HEK293 (cell line): ENCODE results near the gene DOCK8.

Source experiments
- CTCF ChIA-PET: fragments of 350-600 bp; formaldehyde crosslinking; extraction: SDS; loops from one replicate; lab custom pipeline; 2021; ENCODE audit warnings: antibody characterized with exemption; lab: Yijun Ruan, JAX
- POLR2A ChIA-PET: fragments of 300-600 bp; formaldehyde crosslinking; extraction: SDS; loops from one replicate; lab custom pipeline; 2020; ENCODE audit warnings: antibody characterized with exemption, inconsistent platforms; lab: Yijun Ruan, JAX
- H3K27ac ChIP-seq: fragments of 200-500 bp; sonication (Bioruptor generic); 2 replicates; pipeline ENCODE4 v1.5.1; 2014; ENCODE audit warnings: low read depth, low read length, control low read depth, inconsistent platforms; ENCODE audit errors: extremely low read depth
- H3K36me3 ChIP-seq, 2 experiments: fragments of 200-500 bp in 1 of 2; sonication (Bioruptor generic) in 1 of 2; 1 replicate in 1 of 2; 2 replicates in 1 of 2; pipeline ENCODE4 v1.5.1; 2014 to 2017; ENCODE audit warnings: inconsistent platforms in 2 of 2, low read length in 2 of 2; ENCODE audit not compliant: control insufficient read depth in 2 of 2, insufficient read depth in 1 of 2
- H3K4me1 ChIP-seq: fragments of 200-500 bp; sonication (Bioruptor generic); 2 replicates; pipeline ENCODE4 v1.5.1; 2014; ENCODE audit warnings: mild to moderate bottlenecking, low read length, inconsistent platforms; ENCODE audit not compliant: control insufficient read depth, insufficient read depth
- H3K4me3 ChIP-seq: 2 replicates; pipeline ENCODE4 v1.5.1; 2011; ENCODE audit warnings: low read depth, mild to moderate bottlenecking, control low read depth, low read length, moderate library complexity
- H3K9me3 ChIP-seq: fragments of 200-500 bp; sonication (Bioruptor generic); 2 replicates; pipeline ENCODE4 v1.5.1; 2014; ENCODE audit warnings: low read depth, low read length, inconsistent platforms; ENCODE audit not compliant: control insufficient read depth, insufficient read depth
- CTCF ChIP-seq: fragments of 450-650 bp; formaldehyde crosslinking; IDR thresholded peaks from 2 replicates; pipeline ENCODE4 v1.5.1; 2016; ENCODE audit warnings: missing biosample characterization, missing genetic modification characterization
- GLI4 ChIP-seq: fragments of 450-650 bp; formaldehyde crosslinking; IDR thresholded peaks from 2 replicates; pipeline ENCODE4 v1.5.1; 2016; ENCODE audit warnings: missing biosample characterization, missing genetic modification characterization
- GLIS2 ChIP-seq: fragments of 450-650 bp; formaldehyde crosslinking; IDR thresholded peaks from 2 replicates; pipeline ENCODE4 v1.5.1; 2016; ENCODE audit warnings: missing biosample characterization, missing genetic modification characterization
- MYNN ChIP-seq: fragments of 450-650 bp; formaldehyde crosslinking; IDR thresholded peaks from 2 replicates; pipeline ENCODE4 v1.5.1; 2016; ENCODE audit warnings: missing biosample characterization, missing genetic modification characterization, borderline replicate concordance
- SCRT2 ChIP-seq: fragments of 450-650 bp; formaldehyde crosslinking; IDR thresholded peaks from 2 replicates; pipeline ENCODE4 v1.5.1; 2016; ENCODE audit warnings: missing biosample characterization, missing genetic modification characterization
- ZBTB1 ChIP-seq: fragments of 450-650 bp; formaldehyde crosslinking; IDR thresholded peaks from 2 replicates; pipeline ENCODE4 v1.5.1; 2016; ENCODE audit warnings: missing biosample characterization, missing genetic modification characterization
- ZBTB17 ChIP-seq: fragments of 450-650 bp; formaldehyde crosslinking; IDR thresholded peaks from 2 replicates; pipeline ENCODE4 v1.5.1; 2016; ENCODE audit warnings: missing biosample characterization, missing genetic modification characterization
- ZIC2 ChIP-seq: fragments of 450-650 bp; formaldehyde crosslinking; IDR thresholded peaks from 2 replicates; pipeline ENCODE4 v1.5.1; 2016; ENCODE audit warnings: missing biosample characterization, missing genetic modification characterization
- ZNF112 ChIP-seq: fragments of 450-650 bp; formaldehyde crosslinking; IDR thresholded peaks from 2 replicates; pipeline ENCODE4 v1.5.0; 2017; ENCODE audit warnings: missing biosample characterization, missing genetic modification characterization
- ZNF132 ChIP-seq: fragments of 450-650 bp; formaldehyde crosslinking; IDR thresholded peaks from 2 replicates; pipeline ENCODE4 v1.5.1; 2017; ENCODE audit warnings: missing biosample characterization, missing genetic modification characterization, borderline replicate concordance
- ZNF2 ChIP-seq: fragments of 450-650 bp; formaldehyde crosslinking; IDR thresholded peaks from 2 replicates; pipeline ENCODE4 v1.5.1; 2016; ENCODE audit warnings: missing biosample characterization, missing genetic modification characterization
- ZNF544 ChIP-seq: fragments of 450-650 bp; formaldehyde crosslinking; IDR thresholded peaks from 2 replicates; pipeline ENCODE4 v1.5.0; 2017; ENCODE audit warnings: missing biosample characterization, missing genetic modification characterization
- ZNF558 ChIP-seq: fragments of 450-650 bp; formaldehyde crosslinking; IDR thresholded peaks from 2 replicates; pipeline ENCODE4 v1.5.1; 2016; ENCODE audit warnings: missing biosample characterization, missing genetic modification characterization
- ZNF580 ChIP-seq: fragments of 450-650 bp; formaldehyde crosslinking; IDR thresholded peaks from 2 replicates; pipeline ENCODE4 v1.5.1; 2016; ENCODE audit warnings: missing biosample characterization, missing genetic modification characterization
- ZNF624 ChIP-seq: fragments of 450-650 bp; formaldehyde crosslinking; IDR thresholded peaks from 2 replicates; pipeline ENCODE4 v1.5.1; 2017; ENCODE audit warnings: missing biosample characterization, missing genetic modification characterization
- ZNF629 ChIP-seq: fragments of 450-650 bp; formaldehyde crosslinking; IDR thresholded peaks from 2 replicates; pipeline ENCODE4 v1.5.1; 2017; ENCODE audit warnings: missing biosample characterization, missing genetic modification characterization
- ZNF654 ChIP-seq: fragments of 450-650 bp; formaldehyde crosslinking; IDR thresholded peaks from 2 replicates; pipeline ENCODE4 v1.5.1; 2016; ENCODE audit warnings: low read depth, missing biosample characterization, missing genetic modification characterization
- ZSCAN30 ChIP-seq: fragments of 450-650 bp; IDR thresholded peaks from 2 replicates; pipeline ENCODE4 v1.5.1; 2018; ENCODE audit warnings: missing biosample characterization, mild to moderate bottlenecking, missing genetic modification characterization, moderate library complexity
- ZSCAN4 ChIP-seq: fragments of 450-650 bp; formaldehyde crosslinking; IDR thresholded peaks from 2 replicates; pipeline ENCODE4 v1.5.1; 2017; ENCODE audit warnings: missing biosample characterization, missing genetic modification characterization

The DOCK8 gene

DNA sequence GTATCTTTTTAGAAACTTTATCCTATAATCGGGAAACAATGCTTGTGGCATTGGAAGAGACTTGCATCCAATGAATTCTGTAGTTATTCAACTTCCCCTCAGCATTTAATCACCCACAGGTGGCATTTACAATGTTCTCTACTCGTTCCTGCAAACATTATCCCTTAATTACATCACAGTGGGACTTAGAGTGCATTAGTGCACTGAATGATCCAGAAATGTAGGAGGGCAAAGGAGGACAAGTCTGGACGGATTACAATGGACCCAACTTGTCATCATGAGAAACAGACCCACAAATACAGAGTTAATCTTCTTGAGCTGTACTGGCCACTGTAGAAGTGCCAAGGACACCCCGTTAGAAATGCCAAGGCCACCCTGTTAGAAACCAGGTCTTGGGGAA lies 129.1 kb downstream of the DOCK8 start:
- CTCF ChIA-PET = interaction anchor here (0.7 kb wide), 1 partner anchor 417 kb away, joined by 3 read pairs; no protein-coding TSS in a partner anchor
- TF ChIP-seq ZBTB1 (tag by site-specific recombination) = no peak
- peak; percentile 36; the same call in 1 of the 2 replicates for TF ChIP-seq SCRT2 (tag by site-specific recombination)
- POLR2A ChIA-PET = no interaction called here
- Histone ChIP-seq H3K9me3 (no peaks in the 10 kb centered on the region), H3K4me3 (no peak overlapping the region), H3K4me1 (no peaks in the 10 kb centered on the region), H3K36me3 (no peaks in the 10 kb centered on the region), H3K27ac (no peak overlapping the region)

DNA sequence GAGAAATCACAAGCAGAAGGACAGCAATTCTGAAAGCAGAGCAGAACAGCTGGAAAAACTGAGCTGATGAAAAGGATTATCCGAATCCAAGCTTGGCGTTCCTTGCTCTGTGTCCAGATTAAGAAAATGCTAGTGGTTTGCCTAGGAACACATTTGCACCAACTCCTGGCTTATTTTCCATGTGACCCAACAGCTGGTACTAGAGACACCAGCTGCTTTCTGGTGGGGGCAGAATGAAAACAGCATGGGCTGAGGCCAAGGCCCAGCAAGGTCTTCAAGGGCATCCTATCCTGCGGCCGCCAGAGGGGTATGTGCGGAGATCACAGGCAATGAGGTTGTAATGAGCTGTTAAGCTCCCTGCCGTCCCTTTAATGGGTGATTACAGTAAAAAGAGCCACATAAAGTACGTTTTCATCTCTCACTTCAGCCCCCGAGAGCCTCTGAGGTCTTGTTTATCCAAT lies 131.5 kb downstream of the DOCK8 start:
- Histone ChIP-seq H3K4me3 (no peak overlapping the region), H3K9me3 (no peaks in the 10 kb centered on the region), H3K27ac (no peak overlapping the region), H3K4me1 (no peaks in the 10 kb centered on the region), H3K36me3 (no peaks in the 10 kb centered on the region)
- TF ChIP-seq ZIC2 (tag by site-specific recombination) (peak; percentile 48), ZNF580 (tag by site-specific recombination) (no peak)
- ChIA-PET CTCF (interaction anchor here (1.0 to 2.9 kb wide), 6 partner anchors 10 to 551 kb away, joined by 3 to 9 read pairs (median 4); no protein-coding TSS in a partner anchor), POLR2A (no interaction called here)

DNA sequence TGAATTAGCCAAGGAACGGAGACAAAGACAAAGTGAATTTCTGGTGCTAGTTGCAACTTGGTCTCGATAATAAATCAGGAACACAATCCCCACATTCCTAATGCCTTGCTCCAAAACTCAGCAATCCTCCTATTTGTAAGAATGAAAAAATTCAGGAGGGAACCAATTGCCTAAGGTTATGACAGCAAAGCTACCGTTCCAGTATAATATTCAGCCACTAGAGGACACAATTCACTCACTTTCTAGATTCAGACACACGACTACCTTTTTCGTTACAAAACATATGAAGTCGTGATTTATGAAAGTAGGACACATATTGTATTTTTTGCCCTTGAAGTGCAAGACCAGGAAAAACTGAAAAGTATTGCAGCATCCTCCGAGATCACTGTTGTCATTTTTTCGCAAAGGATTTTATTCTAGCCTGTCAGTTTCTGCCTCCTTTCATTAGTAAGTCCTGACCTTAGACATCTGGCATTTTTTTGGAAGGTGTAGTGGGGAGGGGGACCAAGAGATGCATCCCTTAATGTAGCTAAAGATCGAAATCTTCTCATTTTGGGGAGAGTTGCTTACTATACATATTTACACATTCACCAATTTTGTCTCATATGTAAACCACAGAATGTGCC lies 133.1 kb downstream of the DOCK8 start:
- ChIA-PET CTCF (interaction anchor here (0.6 to 2.9 kb wide), 29 partner anchors 9 to 1490 kb away, joined by 3 to 13 read pairs (median 4); partner anchors contain the start of gene DOCK8), POLR2A (no interaction called here)
- no peaks in the 10 kb centered on the region for H3K4me1 ChIP-seq
- TF ChIP-seq ZBTB17 (tag by site-specific recombination) (0 out of 2 replicates have a peak, but pooled peaks have one; percentile 12), ZNF654 (tag by site-specific recombination) (peak; percentile 82), ZSCAN4 (tag by site-specific recombination) (no peak), CTCF (tag by site-specific recombination) (peak; percentile 54), GLIS2 (tag by site-specific recombination) (no peak), MYNN (tag by site-specific recombination) (no peak), ZSCAN30 (tag by site-specific recombination) (no peak)
- TF ChIP-seq, all 188 proteins: peak for 3
- no peak overlapping the region for H3K4me3 ChIP-seq
- H3K27ac ChIP-seq = no peak overlapping the region
- H3K36me3 ChIP-seq = no peaks in the 10 kb centered on the region
- H3K9me3 ChIP-seq = no peaks in the 10 kb centered on the region

DNA sequence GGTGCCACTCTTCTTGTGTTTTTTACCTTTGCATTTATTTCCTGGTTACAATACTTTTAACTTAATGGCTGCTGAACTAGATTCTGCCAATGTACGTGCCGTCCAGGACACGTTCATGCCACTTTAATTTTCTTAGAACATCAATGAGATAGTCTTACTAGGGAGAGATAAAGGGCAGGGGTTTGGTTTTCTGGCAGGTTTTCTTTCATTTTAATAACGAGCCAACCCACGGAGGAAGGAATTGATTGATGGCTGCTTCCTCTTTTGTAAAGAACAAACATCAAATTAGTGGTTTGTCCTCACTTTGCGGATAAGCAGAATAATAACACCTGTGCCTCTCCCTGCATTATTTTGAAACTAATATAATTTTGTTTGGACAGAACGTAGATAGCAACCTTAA lies 135.7 kb downstream of the DOCK8 start:
- POLR2A ChIA-PET = no interaction called here

More for the DNA sequence above, 135.7 kb downstream of the DOCK8 start:
- Histone ChIP-seq H3K27ac (no peak overlapping the region), H3K4me3 (no peak overlapping the region), H3K9me3 (no peaks in the 10 kb centered on the region), H3K4me1 (no peaks in the 10 kb centered on the region), H3K36me3 (no peaks in the 10 kb centered on the region)
- CTCF ChIA-PET = interaction anchor here (0.7 to 2.4 kb wide), 4 partner anchors 14 to 372 kb away, joined by 3 to 8 read pairs (median 3); no protein-coding TSS in a partner anchor
- TF ChIP-seq ZNF654 (tag by site-specific recombination) = no peak
- TF ChIP-seq ZNF544 = no peak
- no peak for TF ChIP-seq GLI4 (tag by site-specific recombination)
- no peak for TF ChIP-seq ZNF2 (tag by site-specific recombination)
- TF ChIP-seq ZNF624 (tag by site-specific recombination) = no peak
- no peak for TF ChIP-seq ZNF132 (tag by site-specific recombination)
- TF ChIP-seq ZNF629 (tag by site-specific recombination) = no peak
- TF ChIP-seq ZNF558 (tag by site-specific recombination) = no peak
- no peak for TF ChIP-seq ZNF112
